GM12878 (cell line): ENCODE measurements around the gene ACYP2. TPM values are rescaled to one million over a fixed set of nuclear protein-coding genes. Genes with fewer than 3 reads are reported as not detected.

ENCODE experiments used
- ATAC-seq: fragments of 200-7000 bp; cut with Tn5 transposase; 3 replicates; pipeline ENCODE4 v1.9.1; 2020; ENCODE audit warnings: mild to moderate bottlenecking, moderate library complexity
- BruUV-seq: library from RNA; stranded (reverse); fragments of 400-500 nt; replicated peaks from 2 replicates; lab custom pipeline; 2021; lab: Mats Ljungman, UMichigan
- CTCF ChIA-PET: fragments of 300-600 bp; sonication (Branson Sonifier 250); formaldehyde crosslinking; extraction: SDS; loops from one replicate; lab custom pipeline; 2021; ENCODE audit warnings: inconsistent platforms; lab: Yijun Ruan, JAX
- POLR2A ChIA-PET: fragments of 350-600 bp; formaldehyde crosslinking; extraction: SDS; loops from one replicate; lab custom pipeline; 2021; ENCODE audit warnings: inconsistent platforms; lab: Charles Lee
- RAD21 ChIA-PET: fragments of 300-600 bp; sonication (Branson Sonifier 250); formaldehyde crosslinking; loops from one replicate; lab custom pipeline; 2023; ENCODE audit warnings: antibody characterized with exemption; ENCODE audit not compliant: unreplicated experiment; lab: Charles Lee
- SMC1A ChIA-PET: fragments of 300-600 bp; sonication (Branson Sonifier 250); formaldehyde crosslinking; loops from one replicate; lab custom pipeline; 2023; ENCODE audit not compliant: unreplicated experiment, uncharacterized antibody; lab: Charles Lee
- DNase-seq: peaks from one replicate; pipeline ENCODE4 v3.0.0-alpha.2; 2011; ENCODE audit warnings: low read depth, low spot score
- FAIRE-seq: peaks from 3 replicates; lab custom pipeline; 2011; peaks lifted over from hg19 to GRCh38; lab: Jason Lieb, UNC
- H2AFZ ChIP-seq: 2 replicates; pipeline ENCODE4 v1.6.0; 2011; ENCODE audit warnings: low read depth, low read length, control low read depth; ENCODE audit not compliant: control insufficient read depth
- H3K27ac ChIP-seq: 2 replicates; pipeline ENCODE4 v1.5.1; 2011; ENCODE audit warnings: control low read depth; ENCODE audit not compliant: control insufficient read depth, insufficient read depth
- H3K27me3 ChIP-seq, 2 experiments: replicated peaks in 1 of 2; 2 replicates each; pipeline versions ENCODE4 v1.6.0 to v1.6.1; 2011; ENCODE audit warnings: low read length in 1 of 2; ENCODE audit not compliant: control insufficient read depth in 2 of 2, insufficient read depth in 2 of 2
- H3K36me3 ChIP-seq, 2 experiments: 2 replicates each; pipeline ENCODE4 v1.5.1; 2011; ENCODE audit warnings: low read length in 1 of 2; ENCODE audit not compliant: control insufficient read depth in 2 of 2, insufficient read depth in 2 of 2
- H3K4me1 ChIP-seq: 2 replicates; pipeline ENCODE4 v1.6.1; 2011; ENCODE audit warnings: mild to moderate bottlenecking, low read length, moderate library complexity, mixed read lengths; ENCODE audit not compliant: control insufficient read depth, insufficient read depth
- H3K4me2 ChIP-seq: 2 replicates; pipeline ENCODE4 v1.6.0; 2011; ENCODE audit warnings: control low read depth; ENCODE audit not compliant: control insufficient read depth, insufficient read depth
- H3K4me3 ChIP-seq: fragments of 200-600 bp; sonication (generic); 2 replicates; pipeline ENCODE4 v1.5.1; 2016
- H3K79me2 ChIP-seq: 2 replicates; pipeline ENCODE4 v1.6.0; 2011; ENCODE audit warnings: low read length; ENCODE audit not compliant: control insufficient read depth, insufficient read depth
- H3K9ac ChIP-seq: 2 replicates; pipeline ENCODE4 v1.8.0; 2011; ENCODE audit warnings: low read length, control low read depth, mixed read lengths; ENCODE audit not compliant: control insufficient read depth, insufficient read depth
- H3K9me3 ChIP-seq: replicated peaks from 3 replicates; pipeline ENCODE4 v1.5.1; 2011; ENCODE audit warnings: mild to moderate bottlenecking, low read length; ENCODE audit not compliant: control insufficient read depth, insufficient read depth
- H4K20me1 ChIP-seq: 2 replicates; pipeline ENCODE4 v1.6.0; 2011; ENCODE audit not compliant: control insufficient read depth, insufficient read depth
- CHD1 ChIP-seq: IDR thresholded peaks from 2 replicates; pipeline ENCODE4 v1.6.1; 2012; ENCODE audit warnings: low read depth, low read length, improper control_type of control experiment
- CHD4 ChIP-seq: fragments of 200-600 bp; sonication (generic); IDR thresholded peaks from 2 replicates; pipeline ENCODE4 v1.6.1; 2016; ENCODE audit warnings: mild to moderate bottlenecking
- RAD21 ChIP-seq: IDR thresholded peaks from 2 replicates; pipeline ENCODE4 v1.6.1; 2011; ENCODE audit warnings: mild to moderate bottlenecking, low read depth, low read length, moderate library complexity; ENCODE audit not compliant: insufficient read depth
- SMC3 ChIP-seq: IDR thresholded peaks from 2 replicates; pipeline ENCODE4 v1.6.1; 2011; ENCODE audit warnings: low read length, improper control_type of control experiment, borderline replicate concordance
- WGBS: methylation state at CpG from one replicate; pipeline ENCODE4 v1.1.6; 2016; ENCODE audit warnings: low lambda C conversion rate; ENCODE audit not compliant: insufficient replicate concordance, insufficient coverage; ENCODE audit errors: missing lambda C conversion rate; 5-methylcytosine and 5-hydroxymethylcytosine counted together
- in situ Hi-C: fragments of 300-500 bp; cut with MboI; formaldehyde crosslinking; loops from 9 replicates; pipeline ENCODE4 v1.14.3; 2018; ENCODE audit warnings: mixed read lengths
- intact Hi-C: fragments of 100-400 bp; cut with micrococcal nuclease; formaldehyde crosslinking; loops from one replicate; pipeline ENCODE4 v1.14.2; 2022; ENCODE audit not compliant: unreplicated experiment
- polyA plus RNA-seq, 11 experiments: library from polyadenylated mRNA; depleted of rRNA in 4 of 11; unstranded in 6 of 11; stranded (reverse) in 5 of 11; fragments of >200 nt; fragmentation: Nextera tagmentation in 4 of 11; fragmentation: Illumina TruSeq in 1 of 11; extraction: Ambion mirVana in 4 of 11; extraction: Trizol in 1 of 11; gene quantifications; 1 replicate in 1 of 11; 2 replicates in 10 of 11; pipeline versions ENCODE4 v1.2.1 to v1.2.3, GENCODE V29; 2011 to 2016; ENCODE audit warnings: inconsistent platforms in 2 of 11, missing spikeins in 2 of 11, low read depth in 1 of 11
- total RNA-seq, 4 experiments: library from RNA; depleted of rRNA in 3 of 4; stranded (reverse); fragments of >200 nt in 3 of 4; fragmentation: Illumina TruSeq in 1 of 4; extraction: Trizol in 1 of 4; gene quantifications; 2 replicates each; pipeline versions ENCODE4 v1.2.1 to v1.2.3, GENCODE V29; 2013 to 2021
- TF ChIP-seq, protein P1 (sequence below): fragments of 450-650 bp; IDR thresholded peaks from 2 replicates; pipeline ENCODE4 v1.6.1; 2017; ENCODE audit warnings: mild to moderate bottlenecking
- TF ChIP-seq, protein P2 (sequence below), 3 experiments: IDR thresholded peaks in 2 of 3; conservative IDR thresholded peaks in 1 of 3; 2 replicates each; pipeline ENCODE4 v1.5.1; 2011; ENCODE audit warnings: low read depth in 3 of 3, low read length in 3 of 3, mild to moderate bottlenecking in 3 of 3, control low read depth in 2 of 3, moderate library complexity in 2 of 3, inconsistent platforms in 1 of 3, mixed read lengths in 1 of 3; ENCODE audit not compliant: control insufficient read depth in 2 of 3, insufficient read depth in 1 of 3; ENCODE audit errors: extremely low read depth in 1 of 3

The ACYP2 gene
- total and polyA plus RNA-seq, 10 of the 15 experiments (the other 5 are each of a cell fraction or from before 2014, with no cell fraction given), result 4.2 to 16.3 (median 9.0) TPM

DNA sequence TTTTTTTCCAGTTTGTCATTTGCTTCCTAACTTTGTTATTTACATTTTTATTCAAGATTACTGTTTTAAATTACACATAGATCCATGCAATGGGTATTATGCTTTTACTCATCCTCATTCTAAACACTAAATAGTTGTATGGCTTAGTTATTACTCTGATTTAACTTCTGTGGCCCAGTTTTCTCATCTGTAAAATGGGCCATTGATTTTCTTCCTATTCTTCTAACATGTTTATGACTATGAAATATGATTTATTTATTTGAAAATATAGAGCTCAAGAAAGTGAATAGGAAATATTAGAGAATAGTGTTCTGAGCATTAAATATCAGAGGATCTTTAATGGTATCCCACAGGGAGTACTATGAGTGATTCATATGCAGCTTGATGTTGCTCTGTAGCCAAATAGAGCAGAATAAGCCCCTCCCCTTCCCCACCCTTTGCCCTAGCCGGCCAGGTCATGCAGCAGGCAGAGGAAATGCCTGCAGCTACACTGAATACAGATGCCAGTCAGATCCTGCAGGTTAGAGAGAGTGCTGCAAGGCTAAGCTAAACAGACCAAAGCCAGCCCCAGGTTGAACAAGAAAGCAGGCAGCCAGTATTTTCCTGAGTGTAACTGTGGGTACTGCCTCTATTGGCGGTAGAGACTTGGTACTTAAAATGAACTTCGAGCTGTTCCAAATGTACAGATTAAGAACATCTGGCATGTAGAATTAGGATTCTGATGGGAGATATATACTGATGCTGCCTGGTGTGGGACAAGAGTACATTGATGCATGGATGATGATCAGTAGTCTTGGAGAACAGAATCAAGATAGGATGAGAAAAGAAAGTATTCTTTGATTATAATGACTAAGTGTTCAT is 11.7 kb upstream of the ACYP2 start (continued):
- TF ChIP-seq CHD1, result no peak

DNA sequence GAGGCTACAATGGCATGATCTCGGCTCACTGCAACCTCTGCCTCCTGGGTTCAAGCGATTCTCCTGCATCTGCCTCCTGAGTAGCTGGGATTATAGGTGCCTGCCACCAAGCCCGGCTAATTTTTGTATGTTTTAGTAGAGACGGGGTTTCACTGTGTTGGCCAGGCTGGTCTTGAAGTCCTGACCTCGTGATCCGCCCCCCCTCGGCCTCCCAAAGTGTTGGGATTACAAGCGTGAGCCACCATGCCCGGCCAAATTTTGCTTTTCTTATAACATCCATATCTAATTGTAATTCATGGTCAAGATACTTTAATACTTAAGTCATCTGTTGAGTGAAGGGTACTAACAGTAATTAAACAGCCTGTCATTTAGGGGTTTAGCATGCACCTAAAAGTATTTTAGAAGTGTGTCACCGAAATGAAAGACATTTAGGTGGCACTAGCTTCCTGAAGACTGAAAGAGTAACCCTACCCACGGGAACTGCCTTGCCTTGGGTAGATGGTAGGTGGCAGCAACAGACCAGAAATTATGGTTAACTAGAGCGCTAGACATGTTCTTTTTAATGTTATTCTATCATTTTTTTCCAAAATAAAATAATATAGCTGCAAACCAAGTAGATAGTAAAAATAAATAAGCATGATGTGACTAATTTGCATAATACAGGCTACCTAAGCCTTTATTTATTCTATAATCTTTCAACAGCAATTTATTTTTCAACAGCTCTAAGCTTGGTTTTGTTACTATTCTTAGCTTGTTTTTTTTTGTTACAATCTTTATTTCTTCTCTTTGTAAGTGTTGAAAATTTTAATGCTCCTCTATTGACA is 8.6 kb upstream of the ACYP2 start:
- ChIA-PET CTCF (interaction anchor here (0.6 to 3.8 kb wide), 50 partner anchors 8 to 1185 kb away, joined by 3 to 37 read pairs (median 4); no protein-coding TSS in a partner anchor), POLR2A (interaction anchor here (0.7 kb wide), 1 partner anchor 341 kb away, joined by 3 read pairs; no protein-coding TSS in a partner anchor), SMC1A (interaction anchor here (0.7 to 3.1 kb wide), 22 partner anchors 9 to 732 kb away, joined by 3 to 22 read pairs (median 3); no protein-coding TSS in a partner anchor), RAD21 (interaction anchor here (0.7 to 2.9 kb wide), 20 partner anchors 8 to 1062 kb away, joined by 3 to 24 read pairs (median 4); partner anchors contain the start of gene ACYP2)
- in situ Hi-C loops, result loop anchor here (25.0 kb wide), 1 partner anchor 605 kb away; the partner anchor contains the start of gene EML6
- Histone ChIP-seq H3K9me3 (no peaks in the 10 kb centered on the region), H3K4me2 (no peak overlapping the region), H3K4me3 (no peak overlapping the region), H4K20me1 (no peaks in the 10 kb centered on the region), H3K4me1 (no peaks in the 10 kb centered on the region), H3K27me3 (no peaks in the 10 kb centered on the region), H3K79me2 (no peaks in the 10 kb centered on the region), H2AFZ (no peak overlapping the region), H3K36me3 (no peaks in the 10 kb centered on the region), H3K9ac (no peak overlapping the region), H3K27ac (no peak overlapping the region)
- no peak for TF ChIP-seq CHD4
- TF ChIP-seq, protein P1, sequence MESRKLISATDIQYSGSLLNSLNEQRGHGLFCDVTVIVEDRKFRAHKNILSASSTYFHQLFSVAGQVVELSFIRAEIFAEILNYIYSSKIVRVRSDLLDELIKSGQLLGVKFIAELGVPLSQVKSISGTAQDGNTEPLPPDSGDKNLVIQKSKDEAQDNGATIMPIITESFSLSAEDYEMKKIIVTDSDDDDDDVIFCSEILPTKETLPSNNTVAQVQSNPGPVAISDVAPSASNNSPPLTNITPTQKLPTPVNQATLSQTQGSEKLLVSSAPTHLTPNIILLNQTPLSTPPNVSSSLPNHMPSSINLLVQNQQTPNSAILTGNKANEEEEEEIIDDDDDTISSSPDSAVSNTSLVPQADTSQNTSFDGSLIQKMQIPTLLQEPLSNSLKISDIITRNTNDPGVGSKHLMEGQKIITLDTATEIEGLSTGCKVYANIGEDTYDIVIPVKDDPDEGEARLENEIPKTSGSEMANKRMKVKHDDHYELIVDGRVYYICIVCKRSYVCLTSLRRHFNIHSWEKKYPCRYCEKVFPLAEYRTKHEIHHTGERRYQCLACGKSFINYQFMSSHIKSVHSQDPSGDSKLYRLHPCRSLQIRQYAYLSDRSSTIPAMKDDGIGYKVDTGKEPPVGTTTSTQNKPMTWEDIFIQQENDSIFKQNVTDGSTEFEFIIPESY, result peak; percentile 81
- peak; percentile 47; the same call in 1 of the 2 replicates for TF ChIP-seq SMC3
- TF ChIP-seq, protein P2, sequence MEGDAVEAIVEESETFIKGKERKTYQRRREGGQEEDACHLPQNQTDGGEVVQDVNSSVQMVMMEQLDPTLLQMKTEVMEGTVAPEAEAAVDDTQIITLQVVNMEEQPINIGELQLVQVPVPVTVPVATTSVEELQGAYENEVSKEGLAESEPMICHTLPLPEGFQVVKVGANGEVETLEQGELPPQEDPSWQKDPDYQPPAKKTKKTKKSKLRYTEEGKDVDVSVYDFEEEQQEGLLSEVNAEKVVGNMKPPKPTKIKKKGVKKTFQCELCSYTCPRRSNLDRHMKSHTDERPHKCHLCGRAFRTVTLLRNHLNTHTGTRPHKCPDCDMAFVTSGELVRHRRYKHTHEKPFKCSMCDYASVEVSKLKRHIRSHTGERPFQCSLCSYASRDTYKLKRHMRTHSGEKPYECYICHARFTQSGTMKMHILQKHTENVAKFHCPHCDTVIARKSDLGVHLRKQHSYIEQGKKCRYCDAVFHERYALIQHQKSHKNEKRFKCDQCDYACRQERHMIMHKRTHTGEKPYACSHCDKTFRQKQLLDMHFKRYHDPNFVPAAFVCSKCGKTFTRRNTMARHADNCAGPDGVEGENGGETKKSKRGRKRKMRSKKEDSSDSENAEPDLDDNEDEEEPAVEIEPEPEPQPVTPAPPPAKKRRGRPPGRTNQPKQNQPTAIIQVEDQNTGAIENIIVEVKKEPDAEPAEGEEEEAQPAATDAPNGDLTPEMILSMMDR (IDR thresholded peaks at IDR 0.05 in 2 of 3, conservative IDR thresholded peaks at IDR 0.05 in 1 of 3; ENCODE audit: control insufficient read depth in 2 of 3, extremely low read depth in 1 of 3, insufficient read depth in 1 of 3, low read depth in 3 of 3, low read length in 3 of 3), result peak; percentile 59 to 73 (median 60); a peak in 5 of 6 replicates
- peak; percentile 73 for TF ChIP-seq RAD21
- intact Hi-C loops, result loop anchor here (2.0 to 10.0 kb wide), 4 partner anchors 396 to 730 kb away; no protein-coding TSS in a partner anchor
- FAIRE-seq (no peak), DNase-seq (no peak), ATAC-seq (peak; percentile 83)
- 38% methylated on average over 12 of the region's 12 CpGs for WGBS
- no TSS peak for BruUV-seq
